Smooth muscle cell (in vitro differentiated cells): ENCODE data around the gene KCNC3. TPM values are rescaled to one million over a fixed set of nuclear protein-coding genes. Genes with fewer than 3 reads are reported as not detected.

ENCODE experiments used
- DNase-seq: peaks from one replicate; lab custom pipeline; 2025; ENCODE audit not compliant: unreplicated experiment; lab: John Stamatoyannopoulos, UW
- H2AFZ ChIP-seq: fragments of 200-600 bp; sonication (generic); 2 replicates; pipeline ENCODE4 v1.6.0; 2016; ENCODE audit warnings: antibody characterized with exemption, low read depth, mild to moderate bottlenecking
- H3F3A ChIP-seq: fragments of 200-600 bp; sonication (generic); 2 replicates; pipeline ENCODE4 v1.6.0; 2017; ENCODE audit warnings: antibody characterized with exemption, low read depth
- H3K27ac ChIP-seq: fragments of 200-600 bp; sonication (generic); 2 replicates; pipeline ENCODE4 v1.5.1; 2016; ENCODE audit warnings: low read depth, mild to moderate bottlenecking
- H3K27me3 ChIP-seq: fragments of 200-600 bp; sonication (generic); 2 replicates; pipeline ENCODE4 v1.6.1; 2016; ENCODE audit warnings: low read depth, mild to moderate bottlenecking
- H3K36me3 ChIP-seq: fragments of 200-600 bp; sonication (generic); 2 replicates; pipeline ENCODE4 v1.5.1; 2016; ENCODE audit warnings: low read depth
- H3K4me1 ChIP-seq: fragments of 200-600 bp; sonication (generic); 2 replicates; pipeline ENCODE4 v1.5.1; 2016; ENCODE audit warnings: low read depth
- H3K4me2 ChIP-seq: fragments of 200-600 bp; sonication (generic); 2 replicates; pipeline ENCODE4 v1.6.0; 2016; ENCODE audit warnings: mild to moderate bottlenecking
- H3K4me3 ChIP-seq: fragments of 200-600 bp; sonication (generic); 2 replicates; pipeline ENCODE4 v1.5.1; 2016; ENCODE audit warnings: mild to moderate bottlenecking
- H3K79me2 ChIP-seq: fragments of 200-600 bp; sonication (generic); 2 replicates; pipeline ENCODE4 v1.6.0; 2016; ENCODE audit warnings: low read depth, mild to moderate bottlenecking
- H3K9ac ChIP-seq: fragments of 200-600 bp; sonication (generic); 2 replicates; pipeline ENCODE4 v1.6.0; 2016; ENCODE audit warnings: low read depth
- H3K9me3 ChIP-seq: fragments of 200-600 bp; sonication (generic); replicated peaks from 2 replicates; pipeline ENCODE4 v1.5.1; 2016; ENCODE audit warnings: low read depth
- H4K20me1 ChIP-seq: fragments of 200-600 bp; sonication (generic); 2 replicates; pipeline ENCODE4 v1.6.0; 2016; ENCODE audit warnings: low read depth
- WGBS: methylation state at CpG from one replicate; pipeline ENCODE4 v1.1.7; 2016; ENCODE audit warnings: low lambda C conversion rate; 5-methylcytosine and 5-hydroxymethylcytosine counted together
- polyA plus RNA-seq: library from polyadenylated mRNA; unstranded; fragments of >200 nt; fragmentation: Nextera tagmentation; extraction: Ambion mirVana; gene quantifications from 2 replicates; pipeline ENCODE4 v1.2.1, GENCODE V29; 2016
- total RNA-seq: library from RNA; depleted of rRNA; stranded (reverse); fragments of >200 nt; gene quantifications from 2 replicates; pipeline ENCODE4 v1.2.3, GENCODE V29; 2014
- TF ChIP-seq, protein P1 (sequence below): fragments of 200-600 bp; sonication (generic); IDR thresholded peaks from 2 replicates; pipeline ENCODE4 v1.5.1; 2017; ENCODE audit warnings: borderline replicate concordance, mild to moderate bottlenecking, antibody characterized with exemption; ENCODE audit not compliant: insufficient read depth, poor library complexity, severe bottlenecking

Gene KCNC3
- total and polyA plus RNA-seq, 2 experiments from 2014 or later, result 0.46 to 1.4 TPM

DNA sequence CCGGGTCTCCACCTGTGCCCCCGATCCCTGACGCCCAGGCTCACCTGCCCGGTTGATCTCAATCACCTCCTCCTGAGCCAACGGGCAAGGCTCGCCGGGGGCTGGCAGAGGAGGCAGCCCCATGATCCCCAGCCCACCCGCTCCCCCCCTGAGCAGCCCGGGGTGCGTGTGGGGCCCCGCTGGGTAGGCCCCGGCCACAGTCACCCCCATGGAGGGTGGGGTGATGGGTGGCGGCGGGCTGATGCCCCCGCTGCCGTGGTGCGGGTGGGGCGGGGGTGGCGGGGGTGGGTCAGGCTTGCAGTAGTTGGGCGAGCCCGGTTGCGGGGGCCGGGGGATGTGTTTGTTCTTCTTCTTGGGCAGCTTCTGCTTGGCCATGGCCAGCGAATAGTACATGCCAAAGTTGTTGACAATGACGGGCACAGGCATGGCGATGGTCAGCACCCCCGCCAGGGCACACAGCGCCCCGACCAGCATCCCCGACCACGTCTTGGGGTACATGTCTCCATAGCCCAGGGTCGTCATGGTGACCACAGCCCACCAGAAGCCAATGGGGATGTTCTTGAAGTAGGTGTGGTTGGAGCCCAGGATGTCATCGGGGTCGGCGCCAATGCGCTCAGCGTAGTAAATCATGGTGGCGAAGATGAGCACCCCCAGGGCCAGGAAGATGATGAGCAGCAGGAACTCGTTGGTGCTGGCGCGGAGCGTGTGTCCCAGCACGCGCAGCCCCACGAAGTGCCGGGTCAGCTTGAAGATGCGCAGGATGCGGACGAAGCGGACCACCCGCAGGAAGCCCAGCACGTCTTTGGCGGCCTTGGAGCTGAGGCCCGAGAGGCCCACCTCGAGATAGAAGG lies 6.0 kb downstream of the KCNC3 start:
- Histone ChIP-seq H2AFZ (no peak overlapping the region), H3K9ac (no peak overlapping the region), H3K4me1 (peaks cover 5% of the 10 kb centered on the region), H3K27me3 (peaks cover 19% of the 10 kb centered on the region), H3K27ac (no peak overlapping the region), H3K79me2 (no peaks in the 10 kb centered on the region), H4K20me1 (peaks cover 47% of the 10 kb centered on the region), H3K9me3 (no peaks in the 10 kb centered on the region), H3K4me2 (no peak overlapping the region), H3K36me3 (no peaks in the 10 kb centered on the region), H3K4me3 (no peak overlapping the region), H3F3A (no peaks in the 10 kb centered on the region)
- TF ChIP-seq, protein P1, sequence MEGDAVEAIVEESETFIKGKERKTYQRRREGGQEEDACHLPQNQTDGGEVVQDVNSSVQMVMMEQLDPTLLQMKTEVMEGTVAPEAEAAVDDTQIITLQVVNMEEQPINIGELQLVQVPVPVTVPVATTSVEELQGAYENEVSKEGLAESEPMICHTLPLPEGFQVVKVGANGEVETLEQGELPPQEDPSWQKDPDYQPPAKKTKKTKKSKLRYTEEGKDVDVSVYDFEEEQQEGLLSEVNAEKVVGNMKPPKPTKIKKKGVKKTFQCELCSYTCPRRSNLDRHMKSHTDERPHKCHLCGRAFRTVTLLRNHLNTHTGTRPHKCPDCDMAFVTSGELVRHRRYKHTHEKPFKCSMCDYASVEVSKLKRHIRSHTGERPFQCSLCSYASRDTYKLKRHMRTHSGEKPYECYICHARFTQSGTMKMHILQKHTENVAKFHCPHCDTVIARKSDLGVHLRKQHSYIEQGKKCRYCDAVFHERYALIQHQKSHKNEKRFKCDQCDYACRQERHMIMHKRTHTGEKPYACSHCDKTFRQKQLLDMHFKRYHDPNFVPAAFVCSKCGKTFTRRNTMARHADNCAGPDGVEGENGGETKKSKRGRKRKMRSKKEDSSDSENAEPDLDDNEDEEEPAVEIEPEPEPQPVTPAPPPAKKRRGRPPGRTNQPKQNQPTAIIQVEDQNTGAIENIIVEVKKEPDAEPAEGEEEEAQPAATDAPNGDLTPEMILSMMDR, result no peak
- DNase-seq, result no peak
- 97% methylated on average over 35 of the region's 55 CpGs for WGBS

DNA sequence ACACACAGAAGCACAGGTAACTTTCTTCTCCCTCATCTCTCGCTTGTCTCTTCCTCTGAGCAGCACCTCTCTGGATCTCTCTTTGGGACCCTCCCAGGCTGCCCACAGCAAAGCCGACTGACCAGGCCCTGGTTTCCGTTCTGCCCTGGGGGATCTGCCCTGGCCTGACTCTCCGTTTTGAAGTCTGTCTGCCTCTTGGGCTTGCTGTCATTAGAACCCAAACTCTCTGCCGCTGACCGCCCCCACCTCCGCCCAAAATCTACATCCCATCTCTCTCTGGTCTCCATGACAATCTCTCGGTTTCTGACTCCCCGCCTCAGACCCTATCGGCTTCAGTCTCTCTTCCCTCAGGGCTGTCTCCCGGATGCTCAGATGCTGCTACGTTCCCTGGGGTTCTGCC lies 6.9 kb downstream of the KCNC3 start:
- H4K20me1 ChIP-seq, result peaks cover 39% of the 10 kb centered on the region
- H3K4me3 ChIP-seq, result no peak overlapping the region
- H3K79me2 ChIP-seq, result no peaks in the 10 kb centered on the region
- H3K4me1 ChIP-seq, result peaks cover 5% of the 10 kb centered on the region
- H3K27ac ChIP-seq, result no peak overlapping the region
- TF ChIP-seq, protein P1, result no peak
- no peak overlapping the region for H2AFZ ChIP-seq
- H3K9me3 ChIP-seq, result no peaks in the 10 kb centered on the region
- no peaks in the 10 kb centered on the region for H3F3A ChIP-seq
- H3K9ac ChIP-seq, result no peak overlapping the region
- peaks cover 11% of the 10 kb centered on the region for H3K27me3 ChIP-seq
- no peak overlapping the region for H3K4me2 ChIP-seq
- DNase-seq, result no peak
- no peaks in the 10 kb centered on the region for H3K36me3 ChIP-seq
- 99% methylated on average over 11 of the region's 12 CpGs for WGBS

- H3K79me2 ChIP-seq, result no peaks in the 10 kb centered on the region
- WGBS, result 100% methylated on average over 3 of the region's 4 CpGs
- no peak overlapping the region for H3K9ac ChIP-seq
- H3K27me3 ChIP-seq, result peaks cover 7% of the 10 kb centered on the region
- no peaks in the 10 kb centered on the region for H3K9me3 ChIP-seq
- no peak overlapping the region for H3K4me2 ChIP-seq
- H3F3A ChIP-seq, result no peaks in the 10 kb centered on the region
- TF ChIP-seq, protein P1, result no peak
- peaks cover 35% of the 10 kb centered on the region for H4K20me1 ChIP-seq
- H2AFZ ChIP-seq, result no peak overlapping the region
- peaks cover 5% of the 10 kb centered on the region for H3K4me1 ChIP-seq
- no peak overlapping the region for H3K27ac ChIP-seq
- DNase-seq, result no peak
- no peak overlapping the region for H3K4me3 ChIP-seq
- H3K36me3 ChIP-seq, result no peaks in the 10 kb centered on the region
These were observed 7.3 kb downstream of the KCNC3 start for GRCh38 chr19:50321831-50322230.

GRCh38 chr19:50320596-50320995 lies 8.6 kb downstream of the KCNC3 start:
- no peak overlapping the region for H3K4me3 ChIP-seq
- TF ChIP-seq, protein P1, result no peak
- no peaks in the 10 kb centered on the region for H3K4me1 ChIP-seq
- no peak for DNase-seq
- no peaks in the 10 kb centered on the region for H3K79me2 ChIP-seq
- H4K20me1 ChIP-seq, result peaks cover 23% of the 10 kb centered on the region
- no peak overlapping the region for H3K27ac ChIP-seq
- 96% methylated on average over 12 of the region's 20 CpGs for WGBS
- no peaks in the 10 kb centered on the region for H3K9me3 ChIP-seq
- no peak overlapping the region for H2AFZ ChIP-seq
- H3F3A ChIP-seq, result no peaks in the 10 kb centered on the region
- no peaks in the 10 kb centered on the region for H3K36me3 ChIP-seq
- H3K4me2 ChIP-seq, result no peak overlapping the region
- H3K9ac ChIP-seq, result no peak overlapping the region
- no peaks in the 10 kb centered on the region for H3K27me3 ChIP-seq
